ENCODE measurements around the gene DYNLL1. TPM values are rescaled to one million over a fixed set of nuclear protein-coding genes. Genes with fewer than 3 reads are reported as not detected.

Gene DYNLL1
- total RNA-seq, 4 donors from 2014 or later, result 142 to 209 (median 175) TPM

DNA sequence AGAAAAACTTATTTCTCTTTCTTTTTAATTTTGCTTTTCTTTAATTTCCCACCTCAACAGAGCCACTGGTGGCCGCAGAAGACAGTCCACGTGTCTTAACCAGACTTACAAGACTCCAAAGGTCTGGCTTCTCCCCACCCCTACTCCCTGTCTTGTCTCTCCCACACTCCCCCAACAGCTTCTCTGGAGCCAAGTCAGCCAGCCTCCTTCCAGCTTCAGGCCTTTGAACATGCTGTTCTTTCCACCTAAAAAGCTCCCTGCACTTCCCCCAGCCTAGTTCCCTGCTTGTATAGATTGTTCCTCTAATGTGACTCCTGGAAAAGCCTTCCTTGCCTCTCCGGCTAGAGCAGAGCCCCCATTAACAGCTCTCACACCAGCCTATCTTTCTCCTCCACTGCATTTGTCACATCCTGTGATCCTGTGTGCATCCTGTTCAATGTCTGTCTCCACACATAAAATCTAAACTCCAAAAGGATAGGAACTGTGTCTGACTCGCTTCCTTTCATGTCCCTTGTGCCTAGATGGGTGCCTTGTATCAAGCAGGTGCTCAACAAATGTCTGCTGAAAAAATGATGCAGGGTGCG is 7.8 kb upstream of the DYNLL1 start:
- ATAC-seq (ENCODE audit: low FRiP score) (peak; percentile 63), DNase-seq (ENCODE audit: low spot score) (no peak)

DNA sequence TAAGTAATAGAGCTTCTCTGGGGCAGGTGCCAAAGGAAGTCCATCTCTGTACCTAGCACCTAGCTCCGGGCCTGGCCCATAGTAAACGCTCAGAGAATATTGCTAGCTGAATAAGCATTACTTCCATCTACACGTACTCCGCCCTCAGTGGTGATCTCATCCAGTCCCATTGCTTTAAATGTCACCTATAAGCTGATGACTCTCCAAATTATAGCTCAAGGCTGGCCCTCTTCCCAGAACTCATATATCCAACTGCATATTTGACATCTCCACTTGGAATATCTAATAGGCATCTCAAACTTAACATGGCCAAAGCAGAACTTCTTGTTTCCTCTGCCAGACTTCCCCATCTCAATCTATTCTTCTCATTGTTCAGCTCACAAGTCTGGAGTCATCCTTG is 6.9 kb upstream of the DYNLL1 start:
- DNase-seq (ENCODE audit: low spot score) (no peak), ATAC-seq (ENCODE audit: low FRiP score) (no peak)
- TF ChIP-seq CTCF (IDR thresholded peaks at IDR 0.05), result no peak

More for the DNA sequence above, 7.8 kb upstream of the DYNLL1 start:
- TF ChIP-seq CTCF (IDR thresholded peaks at IDR 0.05), result no peak

- TF ChIP-seq CTCF (IDR thresholded peaks at IDR 0.05), result no peak
Observed at GRCh38 chr12:120490325-120490724, 5.6 kb upstream of the DYNLL1 start.

GRCh38 chr12:120490833-120491512 is 4.9 kb upstream of the DYNLL1 start:
- DNase-seq (ENCODE audit: low spot score) (no peak), ATAC-seq (ENCODE audit: low FRiP score) (no peak)
- no peak for TF ChIP-seq CTCF (IDR thresholded peaks at IDR 0.05)

More at GRCh38 chr12:120490325-120490724, 5.6 kb upstream of the DYNLL1 start:
- ATAC-seq (ENCODE audit: low FRiP score) (no peak), DNase-seq (ENCODE audit: low spot score) (no peak)

DNA sequence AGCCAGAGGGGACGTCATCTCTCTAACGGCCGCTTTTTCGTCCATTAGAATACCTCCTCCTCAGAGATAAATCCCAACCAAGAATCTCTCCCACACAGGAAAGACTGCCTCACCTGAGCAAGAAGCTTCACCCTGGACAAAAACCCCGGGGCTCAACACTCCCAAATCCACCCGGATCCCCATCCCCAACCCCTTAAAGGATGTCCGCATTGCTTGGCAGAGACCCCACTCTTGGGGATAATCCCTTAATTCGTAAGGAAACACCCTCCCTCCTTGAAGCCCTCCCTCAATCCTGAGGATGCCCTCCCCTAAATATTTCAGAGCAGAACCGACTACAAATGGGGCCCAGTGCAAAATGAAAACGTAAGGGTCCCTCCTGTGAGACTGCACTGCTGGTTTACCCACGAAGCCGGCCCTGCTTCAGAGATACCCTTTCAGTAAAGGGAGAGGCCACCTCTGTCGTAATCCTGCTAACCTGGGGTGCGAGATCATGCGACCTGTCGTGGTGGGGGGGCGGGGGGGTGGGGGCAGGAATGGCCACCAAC is 655 bp upstream of the DYNLL1 start:
- no peak for TF ChIP-seq CTCF (IDR thresholded peaks at IDR 0.05)
- no peak for DNase-seq (ENCODE audit: low spot score)

DNA sequence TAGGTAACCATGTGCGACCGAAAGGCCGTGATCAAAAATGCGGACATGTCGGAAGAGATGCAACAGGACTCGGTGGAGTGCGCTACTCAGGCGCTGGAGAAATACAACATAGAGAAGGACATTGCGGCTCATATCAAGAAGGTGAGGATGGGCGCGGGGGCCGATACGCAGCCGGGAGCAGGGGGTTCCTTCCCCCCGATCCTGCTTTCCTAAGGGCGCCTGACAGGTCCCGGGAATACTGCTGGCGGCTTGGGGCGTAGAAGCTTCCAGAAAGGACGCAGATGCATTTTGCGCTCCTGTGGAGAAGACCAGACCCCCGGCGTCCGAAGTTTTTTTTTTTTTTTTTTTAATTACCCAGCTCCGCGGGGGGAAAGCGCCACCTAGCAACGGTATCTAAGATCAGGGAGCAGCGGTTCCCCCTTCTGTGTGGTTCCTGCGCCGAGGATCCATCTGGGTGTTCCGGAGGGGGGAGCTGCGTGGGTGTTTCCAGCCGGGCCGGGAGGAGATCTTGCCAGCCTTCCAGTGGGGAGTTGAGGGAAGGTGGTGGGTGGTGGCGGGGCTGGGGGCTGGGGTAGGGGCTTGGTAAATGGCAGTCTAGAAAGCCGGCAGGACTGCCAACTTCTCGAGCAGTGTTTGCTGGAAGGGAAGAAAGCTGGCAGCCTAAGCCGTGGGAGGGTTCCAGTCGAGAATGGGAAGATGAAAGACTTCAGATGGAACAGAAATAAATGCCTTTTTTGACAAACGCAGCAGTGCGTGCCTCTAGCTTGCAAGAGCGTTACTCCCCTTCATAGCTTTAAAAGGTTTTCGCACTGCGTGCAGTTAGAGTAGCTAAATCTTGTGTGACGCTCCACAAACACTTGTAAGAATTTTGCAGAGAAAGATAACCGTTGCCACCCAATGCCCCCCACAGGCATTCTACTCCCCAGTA is 764 bp downstream of the DYNLL1 start:
- TF ChIP-seq CTCF (IDR thresholded peaks at IDR 0.05), result no peak
- ATAC-seq (ENCODE audit: low FRiP score), result peak; percentile 50
- peak; percentile 25 for DNase-seq (ENCODE audit: low spot score)

More for the DNA sequence above, 655 bp upstream of the DYNLL1 start:
- no peak for ATAC-seq (ENCODE audit: low FRiP score)

Data from omental fat pad (tissue), 4 donors.